Mesenchymal stem cell (in vitro differentiated cells and primary cell): ENCODE results near the gene CCNQ.

Source experiments
- DNase-seq: peaks from one replicate; pipeline ENCODE4 v3.0.0-alpha.2; 2013
- H2AFZ ChIP-seq: one replicate; pipeline ENCODE4 v1.6.1; 2013; ENCODE audit warnings: low read depth, mild to moderate bottlenecking, control low read depth, inconsistent platforms, low read length, moderate library complexity
- H2AK5ac ChIP-seq: 2 replicates; pipeline ENCODE4 v1.6.1; 2013; ENCODE audit warnings: low read length, moderate library complexity, mild to moderate bottlenecking, inconsistent platforms; ENCODE audit not compliant: severe bottlenecking
- H2BK120ac ChIP-seq: one replicate; pipeline ENCODE4 v1.6.1; 2013; ENCODE audit warnings: low read depth, mild to moderate bottlenecking, inconsistent platforms, low read length, moderate library complexity
- H2BK12ac ChIP-seq, 2 experiments: one replicate each; pipeline ENCODE4 v1.6.1; 2013; ENCODE audit warnings: inconsistent platforms in 2 of 2, low read length in 2 of 2, mild to moderate bottlenecking in 2 of 2, moderate library complexity in 2 of 2, control low read depth in 1 of 2
- H2BK15ac ChIP-seq: one replicate; pipeline ENCODE4 v1.6.1; 2013; ENCODE audit warnings: mild to moderate bottlenecking, low read depth, inconsistent platforms; ENCODE audit not compliant: poor library complexity, severe bottlenecking
- H2BK5ac ChIP-seq: 2 replicates; pipeline ENCODE4 v1.6.1; 2013; ENCODE audit warnings: low read depth, mild to moderate bottlenecking, low read length, control low read depth, inconsistent platforms; ENCODE audit not compliant: poor library complexity, severe bottlenecking
- H3K14ac ChIP-seq, 2 experiments: one replicate each; pipeline ENCODE4 v1.6.1; 2013; ENCODE audit warnings: inconsistent platforms in 2 of 2, low read length in 2 of 2, control low read depth in 1 of 2, mild to moderate bottlenecking in 1 of 2, moderate library complexity in 1 of 2
- H3K18ac ChIP-seq, 2 experiments: one replicate each; pipeline ENCODE4 v1.6.1; 2013; ENCODE audit warnings: inconsistent platforms in 2 of 2, low read length in 2 of 2, control low read depth in 1 of 2, low read depth in 1 of 2, mild to moderate bottlenecking in 1 of 2
- H3K23ac ChIP-seq, 2 experiments: one replicate each; pipeline ENCODE4 v1.6.1; 2013; ENCODE audit warnings: inconsistent platforms in 2 of 2, low read length in 2 of 2, mild to moderate bottlenecking in 2 of 2, moderate library complexity in 2 of 2, control low read depth in 1 of 2
- H3K27ac ChIP-seq: 2 replicates; pipeline ENCODE4 v1.5.1; 2013; ENCODE audit warnings: mild to moderate bottlenecking, moderate library complexity, low read length, control low read depth, inconsistent platforms; ENCODE audit not compliant: poor library complexity, severe bottlenecking
- H3K27me3 ChIP-seq, 2 experiments: 2 replicates each; pipeline versions ENCODE4 v1.6.1 to v1.7.0; 2013; ENCODE audit warnings: low read length in 2 of 2, mild to moderate bottlenecking in 2 of 2, moderate library complexity in 2 of 2, control low read depth in 1 of 2, inconsistent platforms in 1 of 2; ENCODE audit not compliant: control insufficient read depth in 1 of 2, insufficient read depth in 1 of 2
- H3K36me3 ChIP-seq, 2 experiments: 2 replicates each; pipeline versions ENCODE4 v1.6.1 to v1.7.0; 2013; ENCODE audit warnings: low read length in 2 of 2, control low read depth in 1 of 2, inconsistent platforms in 1 of 2, low read depth in 1 of 2, mild to moderate bottlenecking in 1 of 2; ENCODE audit not compliant: insufficient read depth in 2 of 2, control insufficient read depth in 1 of 2
- H3K4ac ChIP-seq, 2 experiments: one replicate each; pipeline ENCODE4 v1.6.1; 2013; ENCODE audit warnings: inconsistent platforms in 2 of 2, low read length in 2 of 2, mild to moderate bottlenecking in 2 of 2, moderate library complexity in 2 of 2, control low read depth in 1 of 2, low read depth in 1 of 2
- H3K4me1 ChIP-seq: 2 replicates; pipeline ENCODE4 v1.6.1; 2013; ENCODE audit warnings: low read depth, low read length, control low read depth; ENCODE audit not compliant: control insufficient read depth, insufficient read depth
- H3K4me2 ChIP-seq: 2 replicates; pipeline ENCODE4 v1.6.1; 2013; ENCODE audit warnings: low read length, mild to moderate bottlenecking, inconsistent platforms; ENCODE audit not compliant: poor library complexity, severe bottlenecking
- H3K4me3 ChIP-seq, 2 experiments: 2 replicates each; pipeline versions ENCODE4 v1.5.1 to v1.7.0; 2013; ENCODE audit warnings: low read length in 2 of 2, mild to moderate bottlenecking in 2 of 2, control low read depth in 1 of 2, low read depth in 1 of 2; ENCODE audit not compliant: insufficient read depth in 1 of 2
- H3K79me1 ChIP-seq: replicated peaks from 2 replicates; pipeline ENCODE4 v1.6.1; 2013; ENCODE audit warnings: mild to moderate bottlenecking, control low read depth, low read length, inconsistent platforms; ENCODE audit not compliant: poor library complexity, severe bottlenecking
- H3K9ac ChIP-seq: 2 replicates; pipeline ENCODE4 v1.7.0; 2013; ENCODE audit warnings: mild to moderate bottlenecking, low read length, moderate library complexity
- H3K9me3 ChIP-seq: 2 replicates; pipeline ENCODE4 v1.7.0; 2013; ENCODE audit warnings: mild to moderate bottlenecking, low read length; ENCODE audit not compliant: control insufficient read depth
- H4K8ac ChIP-seq: one replicate; pipeline ENCODE4 v1.6.1; 2013; ENCODE audit warnings: inconsistent platforms, mild to moderate bottlenecking, low read length, moderate library complexity
- H4K91ac ChIP-seq: one replicate; pipeline ENCODE4 v1.6.1; 2013; ENCODE audit warnings: mild to moderate bottlenecking, low read length, inconsistent platforms
- WGBS: methylation state at CpG from one replicate; pipeline ENCODE4 v1.1.7; 2013; ENCODE audit warnings: mixed read lengths; 5-methylcytosine and 5-hydroxymethylcytosine counted together

The CCNQ gene

DNA sequence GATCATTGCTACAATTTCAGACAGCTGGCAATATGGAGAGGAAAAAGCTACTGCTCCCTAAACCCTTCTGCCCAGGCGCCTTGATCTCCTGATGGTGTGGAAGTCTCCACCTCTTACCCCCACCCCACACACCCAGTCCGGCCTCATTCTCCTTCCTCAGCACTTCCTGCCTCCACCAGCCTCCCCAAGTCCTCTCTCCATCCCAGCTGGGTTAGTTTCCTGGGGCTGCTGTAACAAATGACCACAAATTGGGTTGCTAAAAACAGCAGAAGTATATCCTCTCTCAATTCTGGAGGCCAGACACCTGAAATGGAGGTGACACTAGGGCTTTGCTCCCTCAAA is 1.1 kb upstream of the CCNQ start:
- H3K14ac ChIP-seq, result no peak overlapping the region
- peaks cover 2% of the 10 kb centered on the region for H3K9me3 ChIP-seq
- no peak overlapping the region for H2BK5ac ChIP-seq
- no peak overlapping the region for H2BK15ac ChIP-seq
- peaks cover 0 to 9% of the 10 kb centered on the region in 2 experiments for H3K36me3 ChIP-seq
- H3K4me2 ChIP-seq, result peak overlapping the region; percentile 72
- H2BK120ac ChIP-seq, result no peak overlapping the region
- H4K91ac ChIP-seq, result no peak overlapping the region
- H2AK5ac ChIP-seq, result no peak overlapping the region
- peaks cover 12% of the 10 kb centered on the region for H3K4me1 ChIP-seq
- peak overlapping the region in 1 of 2 experiments; percentile 80 for H3K4me3 ChIP-seq
- no peak overlapping the region for H2AFZ ChIP-seq
- H4K8ac ChIP-seq, result no peak overlapping the region
- peaks cover 0 to 33% of the 10 kb centered on the region in 2 experiments for H3K27me3 ChIP-seq
- no peak overlapping the region for H3K18ac ChIP-seq
- H3K4ac ChIP-seq, result no peak overlapping the region
- DNase-seq, result peak; percentile 9
- H3K9ac ChIP-seq, result peak overlapping the region; percentile 81
- peaks cover 9% of the 10 kb centered on the region for H3K79me1 ChIP-seq
- no peak overlapping the region for H2BK12ac ChIP-seq
- H3K23ac ChIP-seq, result no peak overlapping the region
- 3% methylated on average over 2 of the region's 2 CpGs for WGBS
- no peak overlapping the region for H3K27ac ChIP-seq

- peak overlapping the region; percentile 65 to 80 for H3K4me3 ChIP-seq
- H3K9me3 ChIP-seq, result peaks cover 2% of the 10 kb centered on the region
- peak overlapping the region; percentile 31 for H2BK5ac ChIP-seq
- WGBS, result under 1% methylated on average over 42 of the region's 79 CpGs
- DNase-seq, result peak; percentile 82
- peak overlapping the region in 1 of 2 experiments; percentile 55 for H3K14ac ChIP-seq
- H2BK15ac ChIP-seq, result no peak overlapping the region
- H3K79me1 ChIP-seq, result peaks cover 10% of the 10 kb centered on the region
- no peak overlapping the region for H2AFZ ChIP-seq
- no peak overlapping the region for H3K27ac ChIP-seq
- H4K91ac ChIP-seq, result no peak overlapping the region
- H3K27me3 ChIP-seq, result peaks cover 0 to 32% of the 10 kb centered on the region in 2 experiments
- H3K4me2 ChIP-seq, result peak overlapping the region; percentile 72
- no peak overlapping the region for H2BK12ac ChIP-seq
- no peak overlapping the region for H2AK5ac ChIP-seq
- peak overlapping the region in 1 of 2 experiments; percentile 80 for H3K23ac ChIP-seq
- H3K18ac ChIP-seq, result peak overlapping the region; percentile 40 to 54
- peak overlapping the region; percentile 81 for H3K9ac ChIP-seq
- H4K8ac ChIP-seq, result peak overlapping the region; percentile 54
- peaks cover 12% of the 10 kb centered on the region for H3K4me1 ChIP-seq
- peaks cover 3 to 13% of the 10 kb centered on the region in 2 experiments for H3K36me3 ChIP-seq
- no peak overlapping the region for H2BK120ac ChIP-seq
- H3K4ac ChIP-seq, result peak overlapping the region in 1 of 2 experiments; percentile 41
Observed at GRCh38 chrX:153599192-153600031, 473 bp upstream of the CCNQ start.

DNA sequence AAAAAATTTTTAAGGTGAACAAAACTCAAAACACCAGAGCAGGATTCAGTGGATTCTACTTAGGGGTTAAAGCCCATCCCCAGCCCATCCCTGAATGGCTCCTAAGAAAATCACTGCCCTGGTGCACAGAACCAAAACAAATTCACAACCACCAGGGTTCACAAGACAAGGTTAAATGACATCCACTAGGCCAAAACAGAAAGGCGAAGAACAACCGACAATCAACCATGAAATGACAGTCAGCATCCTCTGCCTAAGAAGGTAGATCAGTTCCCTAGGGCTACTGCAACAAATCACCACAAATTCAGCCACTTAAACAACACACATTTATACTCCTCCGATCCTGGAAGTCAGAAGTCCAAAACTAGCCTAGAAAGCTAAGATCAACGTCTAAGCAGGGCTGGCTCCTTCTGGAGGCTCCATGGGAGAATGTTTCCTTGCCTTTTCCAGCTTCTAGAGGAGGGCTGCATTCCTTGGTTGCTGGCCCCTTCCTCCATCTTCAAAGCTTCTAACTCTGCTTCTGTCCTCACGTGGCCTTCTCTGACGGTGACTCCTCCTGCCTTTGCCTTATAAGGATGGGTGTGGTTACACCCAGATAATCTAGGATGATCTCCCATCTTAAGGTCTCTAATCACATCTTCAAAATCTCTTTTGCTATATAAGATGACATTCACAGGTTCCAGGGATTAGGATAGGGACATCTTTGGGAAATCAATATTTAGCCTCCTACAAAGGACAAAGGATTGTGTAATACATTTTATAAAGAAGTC is 1.8 kb downstream of the CCNQ start:
- no peak overlapping the region for H3K4me2 ChIP-seq
- H4K91ac ChIP-seq, result no peak overlapping the region
- no peak overlapping the region for H3K14ac ChIP-seq
- peaks cover 16% of the 10 kb centered on the region for H3K79me1 ChIP-seq
- no peak overlapping the region for H2BK120ac ChIP-seq
- H4K8ac ChIP-seq, result no peak overlapping the region
- H3K4ac ChIP-seq, result no peak overlapping the region
- no peak for DNase-seq
- no peak overlapping the region for H3K18ac ChIP-seq
- H2BK12ac ChIP-seq, result no peak overlapping the region
- H3K4me3 ChIP-seq, result peak overlapping the region in 1 of 2 experiments; percentile 79
- H3K23ac ChIP-seq, result peak overlapping the region in 1 of 2 experiments; percentile 24
- H3K36me3 ChIP-seq, result peaks cover 15 to 36% of the 10 kb centered on the region in 2 experiments
- no peak overlapping the region for H3K9ac ChIP-seq
- no peak overlapping the region for H3K27ac ChIP-seq
- H2BK5ac ChIP-seq, result no peak overlapping the region
- peaks cover 0 to 21% of the 10 kb centered on the region in 2 experiments for H3K27me3 ChIP-seq
- no peaks in the 10 kb centered on the region for H3K9me3 ChIP-seq
- H2BK15ac ChIP-seq, result no peak overlapping the region
- no peak overlapping the region for H2AK5ac ChIP-seq
- H3K4me1 ChIP-seq, result peaks cover 12% of the 10 kb centered on the region
- 98% methylated on average over 4 of the region's 6 CpGs for WGBS
- H2AFZ ChIP-seq, result no peak overlapping the region
